A549 treated with Hydrocortisone at 1 μM for 4 hours (cell line): ENCODE measurements around the gene ELK3. TPM values are rescaled to one million over a fixed set of nuclear protein-coding genes. Genes with fewer than 3 reads are reported as not detected.

Experiments used
- total RNA-seq: library from RNA; stranded (reverse); fragments of 200-300 nt; extraction: Qiagen RNA extraction; gene quantifications from 5 replicates; pipeline ENCODE4 v1.2.3, GENCODE V29; 2022

The ELK3 gene
- 56.9 to 83.3 TPM (median 69.1 TPM) in 5 replicates for total RNA-seq

DNA sequence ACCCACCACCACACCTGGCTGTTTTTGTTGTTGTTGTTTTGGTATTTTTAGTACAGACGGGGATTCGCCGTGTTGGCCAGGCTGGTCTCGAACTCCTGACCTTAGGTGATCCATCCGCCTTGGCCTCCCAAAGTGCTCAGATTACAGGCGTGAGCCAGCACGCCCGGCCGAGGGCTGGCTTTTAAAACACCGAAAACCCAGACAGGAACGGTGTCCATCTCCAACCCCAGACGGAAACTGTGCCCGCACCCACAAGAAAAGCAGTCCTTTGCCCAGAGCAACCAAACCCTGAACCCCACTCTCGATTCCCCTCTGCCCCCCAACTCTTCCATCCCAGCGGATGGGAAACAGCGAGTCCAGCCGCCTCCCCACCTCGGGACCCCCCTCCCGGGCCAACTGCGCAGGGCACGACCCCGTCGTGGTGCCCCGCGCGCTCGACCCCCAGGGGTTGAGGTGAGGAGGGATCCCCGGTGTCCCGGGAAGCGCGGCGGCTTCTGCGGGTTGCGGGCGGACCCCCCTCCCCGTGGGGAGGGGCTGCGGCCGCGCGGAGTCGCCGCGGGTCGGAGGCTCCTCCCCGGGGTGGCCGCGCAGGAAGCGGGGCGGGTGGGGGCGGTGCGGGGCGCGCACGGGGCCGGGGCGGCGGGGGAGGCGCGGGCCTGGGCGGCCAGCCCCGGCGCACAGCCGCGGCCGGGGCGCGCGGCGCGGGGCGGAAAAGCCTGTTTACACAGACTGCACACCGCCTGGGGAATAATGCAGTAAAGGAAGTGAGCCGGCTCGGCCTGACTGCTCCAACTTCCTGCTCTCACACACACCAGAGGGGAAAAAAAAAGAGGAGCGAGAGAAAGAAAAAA lies at the start of gene ELK3:
Gene ELK3, plus strand, starts transcription at position 651 of the 851 bp plus-strand sequence.

Other genes starting within 250 kb of the ELK3 start
- 0.60 to 1.0 TPM (median 0.72 TPM) in 5 replicates for gene HAL, start 198.0 kb upstream of the ELK3 start, total RNA-seq
- gene LTA4H, start 158.8 kb upstream of the ELK3 start, total RNA-seq = 90.5 to 119 TPM (median 96.9 TPM) in 5 replicates
- 11.6 to 18.0 TPM (median 11.8 TPM) in 5 replicates for gene CDK17, start 206.1 kb downstream of the ELK3 start, total RNA-seq